VCaP (cell line): ENCODE data around the gene AP2S1.

Experiments
- H3K27ac ChIP-seq: fragments of 450-650 bp; 2 replicates; pipeline ENCODE4 v1.5.1; 2017
- TF ChIP-seq, protein P1 (sequence below): fragments of 450-650 bp; conservative IDR thresholded peaks from 2 replicates; pipeline ENCODE4 v1.5.1; 2017; ENCODE audit warnings: mild to moderate bottlenecking, moderate library complexity

The AP2S1 gene

DNA sequence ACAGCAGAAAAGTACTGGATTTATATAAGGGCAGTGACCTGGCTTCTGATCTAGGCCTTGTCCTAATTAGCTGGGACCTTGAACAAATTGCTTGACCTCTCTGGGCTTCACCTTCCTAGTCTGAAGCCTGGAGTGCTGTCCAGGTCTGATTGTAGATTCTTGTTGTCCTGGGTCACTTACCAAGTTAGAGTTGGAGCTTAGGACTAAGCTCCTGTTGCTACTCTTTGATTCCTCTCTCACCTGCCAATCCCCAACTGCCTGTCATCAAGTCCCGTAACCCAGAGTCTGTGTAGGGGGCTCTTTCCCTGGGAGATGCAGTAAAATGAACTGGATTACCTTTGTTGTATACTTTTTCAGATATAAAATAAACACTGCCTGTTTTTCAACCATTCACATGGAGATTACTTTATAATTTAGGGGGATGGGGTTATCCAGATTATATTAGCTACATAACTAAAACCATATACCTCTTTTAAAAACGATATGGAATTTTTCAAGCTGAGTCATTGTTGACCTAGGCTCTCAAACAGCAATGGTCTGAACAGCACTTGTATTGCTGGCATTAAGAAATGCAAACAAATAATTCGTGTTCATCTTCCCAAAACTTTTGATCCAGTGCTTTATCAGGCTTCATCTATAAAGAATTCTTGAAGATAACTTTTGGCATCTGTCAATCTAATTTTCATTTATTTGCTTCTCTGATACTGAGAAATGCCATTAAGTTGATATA lies 15.9 kb upstream of the AP2S1 start:
- H3K27ac ChIP-seq, result peak overlapping the region; percentile 99
- TF ChIP-seq, protein P1, sequence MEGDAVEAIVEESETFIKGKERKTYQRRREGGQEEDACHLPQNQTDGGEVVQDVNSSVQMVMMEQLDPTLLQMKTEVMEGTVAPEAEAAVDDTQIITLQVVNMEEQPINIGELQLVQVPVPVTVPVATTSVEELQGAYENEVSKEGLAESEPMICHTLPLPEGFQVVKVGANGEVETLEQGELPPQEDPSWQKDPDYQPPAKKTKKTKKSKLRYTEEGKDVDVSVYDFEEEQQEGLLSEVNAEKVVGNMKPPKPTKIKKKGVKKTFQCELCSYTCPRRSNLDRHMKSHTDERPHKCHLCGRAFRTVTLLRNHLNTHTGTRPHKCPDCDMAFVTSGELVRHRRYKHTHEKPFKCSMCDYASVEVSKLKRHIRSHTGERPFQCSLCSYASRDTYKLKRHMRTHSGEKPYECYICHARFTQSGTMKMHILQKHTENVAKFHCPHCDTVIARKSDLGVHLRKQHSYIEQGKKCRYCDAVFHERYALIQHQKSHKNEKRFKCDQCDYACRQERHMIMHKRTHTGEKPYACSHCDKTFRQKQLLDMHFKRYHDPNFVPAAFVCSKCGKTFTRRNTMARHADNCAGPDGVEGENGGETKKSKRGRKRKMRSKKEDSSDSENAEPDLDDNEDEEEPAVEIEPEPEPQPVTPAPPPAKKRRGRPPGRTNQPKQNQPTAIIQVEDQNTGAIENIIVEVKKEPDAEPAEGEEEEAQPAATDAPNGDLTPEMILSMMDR, result no peak

DNA sequence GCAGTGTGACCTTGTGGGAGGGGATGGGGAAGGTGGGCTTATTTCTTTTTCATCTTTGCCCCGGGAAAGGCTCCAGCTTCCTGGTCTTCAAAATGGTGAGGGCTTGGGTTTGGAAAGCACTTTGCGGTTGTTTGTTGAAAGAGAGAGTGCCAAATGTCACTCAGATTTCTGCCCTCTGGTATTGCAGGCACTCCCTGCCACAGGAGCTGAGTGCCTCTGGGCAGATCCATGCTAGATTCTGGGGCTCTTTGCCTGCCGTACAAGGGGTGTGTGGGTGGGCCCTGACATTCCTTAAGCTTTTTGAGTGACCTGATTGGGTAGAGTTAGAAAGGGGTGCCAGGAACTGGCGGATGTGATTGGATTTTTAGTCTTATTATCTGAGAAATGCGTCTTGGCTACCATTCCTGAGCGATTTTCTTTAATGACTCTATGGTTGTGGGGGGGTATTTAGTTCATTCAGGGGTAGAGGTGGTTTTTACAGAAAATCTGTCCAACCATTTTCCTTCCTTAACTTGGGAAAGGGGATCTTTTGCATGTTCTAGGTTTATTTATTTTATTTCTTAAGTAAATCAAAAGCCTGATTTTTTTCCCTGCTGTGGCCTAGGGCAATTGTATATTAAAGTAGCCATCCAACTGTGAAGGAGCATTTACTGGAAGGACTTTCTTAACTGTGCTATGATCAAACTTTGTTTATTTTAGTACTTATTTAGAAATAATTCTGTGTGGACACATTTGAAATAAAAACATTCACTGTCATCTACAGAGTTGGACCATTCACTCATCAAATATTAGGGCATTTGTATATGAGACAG lies 13.4 kb upstream of the AP2S1 start:
- TF ChIP-seq, protein P1, result no peak
- H3K27ac ChIP-seq, result peak overlapping the region; percentile 99

DNA sequence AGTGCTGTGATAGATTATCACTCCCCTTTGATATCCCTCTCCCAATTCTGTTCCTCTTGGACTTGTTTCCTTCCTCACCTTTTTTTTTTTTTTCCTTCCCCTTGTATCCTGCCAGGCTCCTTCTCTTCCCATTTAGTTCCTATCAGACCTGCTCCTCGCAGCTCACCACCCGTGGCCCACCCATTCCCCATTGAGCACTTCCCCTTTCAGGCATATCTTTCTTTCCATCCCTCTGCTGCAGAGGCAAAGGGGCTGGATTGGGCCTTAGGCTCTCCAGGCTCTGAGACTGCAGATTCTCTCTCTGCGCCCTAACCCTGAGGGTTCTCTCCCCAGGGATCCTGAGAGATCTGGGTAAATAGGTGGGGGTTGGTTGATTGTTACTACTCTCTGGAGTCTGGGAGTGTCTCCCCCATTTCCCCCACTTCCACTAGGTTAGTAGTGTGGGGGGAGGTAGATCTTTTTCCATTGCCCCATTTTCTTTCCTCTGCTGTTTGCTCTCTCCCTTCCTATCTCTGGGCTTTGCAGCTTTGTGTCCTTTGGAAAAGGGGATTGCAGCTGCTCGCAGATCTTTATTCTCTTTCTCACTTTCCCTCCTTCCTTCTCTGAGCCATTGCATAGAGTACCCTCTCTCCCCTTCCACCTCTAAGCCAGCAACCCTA lies 12.5 kb upstream of the AP2S1 start:
- TF ChIP-seq, protein P1, result no peak
- H3K27ac ChIP-seq, result peak overlapping the region; percentile 99

DNA sequence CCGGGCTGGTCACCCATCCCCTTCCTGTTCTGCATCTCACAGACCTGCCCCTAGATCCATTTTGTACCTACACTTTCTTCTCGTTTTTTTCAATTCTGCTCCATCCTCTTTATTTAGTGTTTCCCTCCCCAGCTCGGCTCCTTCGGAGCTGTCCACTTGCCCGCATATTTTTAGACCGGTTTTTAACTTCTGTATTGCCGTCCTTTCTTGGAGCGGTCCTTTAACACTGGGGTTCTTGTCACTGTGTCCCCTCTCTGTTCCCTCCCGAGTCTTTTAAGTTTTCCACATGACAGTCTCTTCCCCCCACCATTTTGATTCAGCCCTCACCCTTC lies 11.8 kb upstream of the AP2S1 start:
- H3K27ac ChIP-seq, result peak overlapping the region; percentile 99
- TF ChIP-seq, protein P1, result no peak

DNA sequence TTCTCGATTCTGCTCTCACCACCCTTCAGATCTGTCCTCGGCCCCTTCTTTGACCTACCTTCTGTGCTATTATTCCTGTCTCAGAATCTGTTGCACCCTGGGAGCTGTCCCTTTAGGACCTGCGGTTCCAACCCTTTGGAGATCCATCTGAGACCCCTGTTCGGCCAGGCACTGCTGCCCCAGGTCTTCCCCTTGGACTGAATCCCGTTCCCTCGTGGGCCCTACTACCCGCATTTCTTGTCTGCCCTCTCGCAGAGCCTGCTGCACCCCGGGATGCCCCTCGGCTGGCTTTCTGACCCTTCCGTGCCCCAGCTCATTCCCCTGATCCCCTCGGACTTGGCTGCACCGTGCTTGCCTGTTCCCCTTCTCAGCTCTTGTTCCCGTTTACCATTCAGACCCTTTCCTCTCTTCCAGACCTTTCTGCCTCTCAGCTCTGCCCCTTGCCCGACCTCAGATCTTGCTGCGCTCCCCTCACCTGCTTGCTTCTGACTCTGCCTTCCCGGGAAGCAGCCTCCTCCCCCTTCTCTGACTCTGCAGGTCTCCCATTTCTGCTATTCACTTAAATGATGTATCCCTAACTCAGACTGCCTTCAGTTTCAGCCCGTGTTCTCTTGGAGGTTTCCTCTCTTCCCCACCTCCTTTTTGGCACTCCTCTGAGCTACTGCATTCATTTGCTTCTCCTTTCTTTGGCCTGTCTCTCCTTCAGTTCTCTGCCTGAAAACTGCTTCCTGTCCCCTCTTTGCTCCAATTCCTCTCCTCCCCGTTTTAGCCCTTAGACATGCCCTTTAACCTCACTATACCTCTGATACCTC lies 11.3 kb upstream of the AP2S1 start:
- TF ChIP-seq, protein P1, result no peak
- peak overlapping the region; percentile 99 for H3K27ac ChIP-seq

DNA sequence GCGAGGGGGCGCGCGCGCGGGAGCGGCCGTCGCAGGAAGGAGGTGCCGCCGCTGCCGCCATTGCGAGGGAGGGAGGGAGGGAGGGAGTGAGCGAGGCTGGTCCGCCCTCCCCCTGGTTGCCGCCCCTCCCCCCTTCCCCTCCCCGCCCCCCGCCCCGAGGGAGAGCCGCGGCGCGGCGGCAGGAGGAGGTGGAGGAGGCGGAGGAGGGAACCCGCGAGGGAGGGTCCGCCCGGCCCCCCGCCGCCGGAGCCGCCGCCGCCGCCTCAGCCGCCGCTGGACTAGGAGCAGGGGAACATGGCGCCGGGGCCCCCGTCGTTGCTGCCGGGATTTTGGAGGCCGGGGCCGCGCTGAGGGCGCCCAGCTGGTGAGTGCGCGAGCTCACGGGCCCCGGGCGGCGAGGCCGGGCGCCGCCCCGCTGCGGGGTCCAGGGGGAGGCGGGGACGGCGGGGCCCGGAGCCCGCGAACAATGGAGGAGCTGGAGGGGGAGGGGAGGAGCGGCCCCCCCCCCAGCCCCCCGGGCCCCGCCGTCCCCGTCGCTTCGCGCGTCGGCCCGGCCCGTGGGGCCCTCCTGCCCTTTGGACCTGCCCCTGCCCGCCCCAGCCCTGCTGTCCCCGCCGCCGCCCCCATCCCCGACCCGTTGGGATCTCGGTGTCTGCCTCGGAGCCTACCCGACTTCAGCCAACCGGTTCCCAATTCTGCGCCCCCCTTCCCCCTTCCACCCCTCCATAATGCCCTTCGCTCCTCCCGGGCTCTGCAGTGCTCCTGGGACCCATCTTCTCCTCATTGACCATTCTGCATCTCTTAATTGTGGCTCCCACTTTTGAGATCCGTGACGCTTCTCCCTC lies 10.4 kb upstream of the AP2S1 start, which contains the start of gene ARHGAP35:
ARHGAP35 (plus strand) TSS at position 152 of the 845 bp plus-strand sequence. CDS start 57,679 bp downstream, outside the sequence.
- TF ChIP-seq, protein P1, result no peak
- H3K27ac ChIP-seq, result peak within 1 kb of the TSS; percentile 99
